HFFc6 (cell line): ENCODE data around the gene SPACA4. TPM values are rescaled to one million over a fixed set of nuclear protein-coding genes. Genes with fewer than 3 reads are reported as not detected.

Experiments used
- DNase-seq: peaks from one replicate; pipeline ENCODE4 v3.0.0-alpha.2; 2018
- H3K27ac Mint-ChIP-seq: 2 replicates; pipeline ENCODE4 v1.8.0; 2020; ENCODE audit warnings: mild to moderate bottlenecking, mixed read lengths
- H3K27me3 Mint-ChIP-seq: 2 replicates; pipeline ENCODE4 v1.8.0; 2021; ENCODE audit warnings: mild to moderate bottlenecking, moderate library complexity, mixed read lengths; ENCODE audit not compliant: insufficient read depth
- H3K36me3 Mint-ChIP-seq: 2 replicates; pipeline ENCODE4 v1.8.0; 2021; ENCODE audit warnings: low read depth, mixed read lengths
- H3K4me1 Mint-ChIP-seq: 2 replicates; pipeline ENCODE4 v1.8.0; 2020; ENCODE audit warnings: low read depth, mixed read lengths
- H3K4me3 Mint-ChIP-seq: 2 replicates; pipeline ENCODE4 v1.8.0; 2020; ENCODE audit warnings: mild to moderate bottlenecking, moderate library complexity, mixed read lengths
- H3K9me3 Mint-ChIP-seq: 2 replicates; pipeline ENCODE4 v1.8.0; 2020; ENCODE audit warnings: mild to moderate bottlenecking, mixed read lengths
- total RNA-seq, 6 experiments: library from RNA; stranded (reverse); fragmentation: NEBNext Ultra II Directional; extraction: Animal tissue kit (Norgen Biotek cat#: 25700); gene quantifications; 2 replicates in 1 of 6; 3 replicates in 5 of 6; pipeline ENCODE4 v1.2.3, GENCODE V29; 2021
- TF ChIP-seq, protein P1 (sequence below): fragments of 200-600 bp; sonication (generic); IDR thresholded peaks from 2 replicates; pipeline ENCODE4 v1.5.0; 2021; ENCODE audit warnings: antibody characterized with exemption, mild to moderate bottlenecking

The SPACA4 gene
- total RNA-seq, 6 experiments from 2014 or later = not detected

DNA sequence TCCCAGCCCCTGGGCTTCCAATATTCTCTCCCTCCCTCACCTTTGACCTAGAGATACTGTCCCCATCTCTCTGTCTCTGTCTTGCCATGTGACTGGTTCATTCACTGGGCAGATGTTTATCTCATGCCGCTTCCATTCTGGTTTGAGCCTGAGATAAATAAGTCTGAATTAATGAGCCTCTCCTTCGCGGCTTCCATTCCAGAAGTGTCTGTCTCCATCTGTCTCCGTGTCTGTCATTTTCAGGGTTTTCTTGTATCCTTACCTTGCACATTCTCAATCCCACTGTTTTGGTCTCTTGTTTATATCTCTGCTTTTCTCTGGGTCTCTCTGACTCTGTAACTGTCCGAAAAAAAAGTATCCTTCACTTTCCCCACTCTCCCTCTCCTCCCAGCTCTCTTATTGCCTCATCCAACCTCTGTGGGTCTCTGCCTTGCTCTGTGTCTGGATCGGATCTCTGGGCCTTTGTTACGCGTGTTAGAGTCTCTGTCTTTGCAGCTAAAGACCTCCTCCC lies 17.1 kb downstream of the SPACA4 start:
- peak overlapping the region; percentile 89 for H3K4me3 Mint-ChIP-seq
- TF ChIP-seq, protein P1, sequence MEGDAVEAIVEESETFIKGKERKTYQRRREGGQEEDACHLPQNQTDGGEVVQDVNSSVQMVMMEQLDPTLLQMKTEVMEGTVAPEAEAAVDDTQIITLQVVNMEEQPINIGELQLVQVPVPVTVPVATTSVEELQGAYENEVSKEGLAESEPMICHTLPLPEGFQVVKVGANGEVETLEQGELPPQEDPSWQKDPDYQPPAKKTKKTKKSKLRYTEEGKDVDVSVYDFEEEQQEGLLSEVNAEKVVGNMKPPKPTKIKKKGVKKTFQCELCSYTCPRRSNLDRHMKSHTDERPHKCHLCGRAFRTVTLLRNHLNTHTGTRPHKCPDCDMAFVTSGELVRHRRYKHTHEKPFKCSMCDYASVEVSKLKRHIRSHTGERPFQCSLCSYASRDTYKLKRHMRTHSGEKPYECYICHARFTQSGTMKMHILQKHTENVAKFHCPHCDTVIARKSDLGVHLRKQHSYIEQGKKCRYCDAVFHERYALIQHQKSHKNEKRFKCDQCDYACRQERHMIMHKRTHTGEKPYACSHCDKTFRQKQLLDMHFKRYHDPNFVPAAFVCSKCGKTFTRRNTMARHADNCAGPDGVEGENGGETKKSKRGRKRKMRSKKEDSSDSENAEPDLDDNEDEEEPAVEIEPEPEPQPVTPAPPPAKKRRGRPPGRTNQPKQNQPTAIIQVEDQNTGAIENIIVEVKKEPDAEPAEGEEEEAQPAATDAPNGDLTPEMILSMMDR = no peak

GRCh38 chr19:48624067-48624594 lies 17.6 kb downstream of the SPACA4 start:
- peaks cover 38% of the 10 kb centered on the region for H3K4me1 Mint-ChIP-seq
- DNase-seq = peak; percentile 96

More for the DNA sequence above, 17.1 kb downstream of the SPACA4 start:
- H3K27ac Mint-ChIP-seq = peak overlapping the region; percentile 94
- no peak for DNase-seq
- peaks cover 38% of the 10 kb centered on the region for H3K4me1 Mint-ChIP-seq
- peaks cover 4% of the 10 kb centered on the region for H3K27me3 Mint-ChIP-seq
- no peaks in the 10 kb centered on the region for H3K9me3 Mint-ChIP-seq
- peaks cover 26% of the 10 kb centered on the region for H3K36me3 Mint-ChIP-seq

GRCh38 chr19:48624791-48625723 lies 18.5 kb downstream of the SPACA4 start:
- no peaks in the 10 kb centered on the region; the same call in 1 of the 2 replicates for H3K27me3 Mint-ChIP-seq
- no peak for DNase-seq
- H3K27ac Mint-ChIP-seq = peak overlapping the region; percentile 94
- H3K9me3 Mint-ChIP-seq = no peaks in the 10 kb centered on the region
- H3K4me1 Mint-ChIP-seq = peaks cover 31% of the 10 kb centered on the region
- peaks cover 20% of the 10 kb centered on the region for H3K36me3 Mint-ChIP-seq
- TF ChIP-seq, protein P1 = no peak
- peak overlapping the region; percentile 89 for H3K4me3 Mint-ChIP-seq

More at GRCh38 chr19:48624067-48624594, 17.6 kb downstream of the SPACA4 start:
- H3K27me3 Mint-ChIP-seq = no peaks in the 10 kb centered on the region; the same call in 1 of the 2 replicates
- H3K27ac Mint-ChIP-seq = peak overlapping the region; percentile 94
- TF ChIP-seq, protein P1 = no peak
- H3K9me3 Mint-ChIP-seq = no peaks in the 10 kb centered on the region
- H3K36me3 Mint-ChIP-seq = peaks cover 24% of the 10 kb centered on the region
- H3K4me3 Mint-ChIP-seq = peak overlapping the region; percentile 89

GRCh38 chr19:48625891-48626327 lies 19.4 kb downstream of the SPACA4 start:
- Mint-ChIP-seq H3K36me3 (peaks cover 20% of the 10 kb centered on the region), H3K27me3 (no peaks in the 10 kb centered on the region; the same call in none of the 2 replicates), H3K9me3 (no peaks in the 10 kb centered on the region), H3K4me3 (no peak overlapping the region), H3K27ac (no peak overlapping the region), H3K4me1 (peaks cover 27% of the 10 kb centered on the region)
- TF ChIP-seq, protein P1 = no peak
- no peak for DNase-seq

GRCh38 chr19:48627201-48627864 lies 20.8 kb downstream of the SPACA4 start:
- TF ChIP-seq, protein P1 = no peak
- Mint-ChIP-seq H3K36me3 (peaks cover 12% of the 10 kb centered on the region), H3K27ac (no peak overlapping the region), H3K4me1 (peaks cover 26% of the 10 kb centered on the region), H3K4me3 (no peak overlapping the region), H3K27me3 (no peaks in the 10 kb centered on the region; the same call in none of the 2 replicates), H3K9me3 (no peaks in the 10 kb centered on the region)
- no peak for DNase-seq
